NT2/D1 (cell line): Measurements from ENCODE around the gene ZDHHC22.

Experiments
- YY1 ChIP-seq: IDR thresholded peaks from 2 replicates; pipeline ENCODE4 v1.6.1; 2011; ENCODE audit not compliant: insufficient read length, insufficient read depth
- ZNF274 ChIP-seq: IDR thresholded peaks from 2 replicates; pipeline ENCODE4 v1.6.1; 2011; ENCODE audit warnings: mild to moderate bottlenecking, low read depth, low read length

DNA sequence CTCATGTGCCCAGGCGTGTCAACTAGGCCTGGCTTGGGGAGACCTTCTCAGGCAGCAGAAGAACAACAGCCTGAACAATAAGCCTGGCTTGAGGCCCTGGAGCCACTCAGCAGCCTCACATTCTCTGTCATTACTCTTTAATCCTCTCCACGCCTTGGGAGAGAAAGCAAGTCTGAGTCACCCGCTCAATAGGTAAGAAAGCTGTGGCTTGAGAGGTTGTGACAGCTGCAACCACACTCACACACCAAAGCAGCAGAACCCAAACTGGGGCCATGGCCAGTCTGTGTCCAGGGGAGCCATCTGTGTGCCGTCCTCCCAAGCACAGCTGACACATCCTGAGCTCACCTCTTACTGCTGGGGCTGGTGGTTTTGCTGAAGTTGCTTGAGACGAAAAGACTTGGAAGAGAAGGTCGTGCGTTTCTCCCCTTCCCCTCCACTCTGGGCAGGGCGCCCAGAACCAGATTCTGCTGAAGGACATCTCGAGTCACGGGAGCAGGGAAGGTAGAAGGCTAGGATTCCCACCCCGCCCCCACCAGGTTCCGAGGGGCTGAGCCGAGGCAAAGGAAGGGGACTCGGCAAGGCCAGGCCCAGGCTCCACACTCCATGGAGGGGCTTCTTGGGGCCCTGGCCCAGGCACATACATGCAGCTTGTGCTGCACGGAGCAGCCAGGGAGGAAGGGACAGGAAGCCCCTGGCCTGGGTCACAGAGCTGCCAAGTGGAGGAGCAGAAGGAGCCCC, 45.5 kb upstream of the ZDHHC22 start:
- no peak for TF ChIP-seq ZNF274
- no peak for TF ChIP-seq YY1
